ENCODE measurements around the gene HIPK3. TPM values are rescaled to one million over a fixed set of nuclear protein-coding genes. Genes with fewer than 3 reads are reported as not detected.
"Not testable (repeated sequence)": the region's sequence is repeated elsewhere in the genome, so short reads cannot be mapped to it uniquely, and the experiment has no call there.

Gene HIPK3
- total RNA-seq: 330 TPM

GRCh38 chr11:33257160-33257896 is at the start of gene HIPK3:
HIPK3 (plus strand) TSS chr11:33257381.
- DNase-seq: peak; percentile 93

- DNase-seq: peak; percentile 57
Observed at GRCh38 chr11:33207408-33207985, 49.7 kb upstream of the HIPK3 start.

- no peak for DNase-seq
Observed at GRCh38 chr11:33208150-33208549, 49.0 kb upstream of the HIPK3 start.

GRCh38 chr11:33211153-33211552 is 46.0 kb upstream of the HIPK3 start:
- no peak for DNase-seq

- no peak for DNase-seq
Observed at GRCh38 chr11:33211580-33211979, 45.6 kb upstream of the HIPK3 start.

GRCh38 chr11:33214187-33214586 is 43.0 kb upstream of the HIPK3 start:
- no peak for DNase-seq

- DNase-seq: no peak
Observed at GRCh38 chr11:33214767-33215166, 42.4 kb upstream of the HIPK3 start.

- DNase-seq: not testable (repeated sequence)
Observed at GRCh38 chr11:33216676-33217075, 40.5 kb upstream of the HIPK3 start.

- DNase-seq: no peak
Observed at GRCh38 chr11:33222052-33222750, 35.0 kb upstream of the HIPK3 start.

- no peak for DNase-seq
Observed at GRCh38 chr11:33225371-33225770, 31.8 kb upstream of the HIPK3 start.

- DNase-seq: no peak
Observed at GRCh38 chr11:33227578-33228261, 29.5 kb upstream of the HIPK3 start.

GRCh38 chr11:33234397-33235190 is 22.6 kb upstream of the HIPK3 start:
- DNase-seq: no peak

GRCh38 chr11:33237039-33237597 is 20.1 kb upstream of the HIPK3 start:
- DNase-seq: no peak

GRCh38 chr11:33242575-33242974 is 14.6 kb upstream of the HIPK3 start:
- no peak for DNase-seq

- DNase-seq: not testable (repeated sequence)
Observed at GRCh38 chr11:33243654-33244053, 13.5 kb upstream of the HIPK3 start.

- DNase-seq: no peak
Observed at GRCh38 chr11:33248416-33248971, 8.7 kb upstream of the HIPK3 start.

- DNase-seq: peak; percentile 42
Observed at GRCh38 chr11:33256031-33256812, 959 bp upstream of the HIPK3 start.

- no peak for DNase-seq
Observed at GRCh38 chr11:33256813-33257159, 395 bp upstream of the HIPK3 start.

GRCh38 chr11:33257897-33258630 is 883 bp downstream of the HIPK3 start:
- DNase-seq: peak; percentile 91
